Left cardiac atrium (tissue), 4 donors: ENCODE measurements around the gene ARHGAP30. TPM values are rescaled to one million over a fixed set of nuclear protein-coding genes. Genes with fewer than 3 reads are reported as not detected.
"Not testable (repeated sequence)": the region's sequence is repeated elsewhere in the genome, so short reads cannot be mapped to it uniquely, and the experiment has no call there.

Experiments used
- ATAC-seq, 2 donors: fragments of 200-7000 bp; cut with Tn5 transposase; one replicate each; pipeline ENCODE4 v1.9.1; 2020; ENCODE audit warnings: mild to moderate bottlenecking in 2 of 2, moderate library complexity in 2 of 2
- DNase-seq: peaks from one replicate; pipeline ENCODE4 v3.0.0-alpha.2; 2020
- intact Hi-C, 2 donors: fragments of 100-400 bp; cut with DNase I; formaldehyde crosslinking; loops; one replicate each; pipeline versions ENCODE4 v1.14.1 to v1.15.1; 2022 to 2023
- total RNA-seq, 2 donors: library from RNA; stranded (reverse); fragmentation: NEBNext Ultra II Directional; extraction: Animal tissue kit (Norgen Biotek cat#: 25700); gene quantifications; one replicate each; pipeline ENCODE4 v1.2.1, GENCODE V29; 2021
- donor health status: DM: no; HTN: yes; CAD: no.
- donor health status: DM: no; HTN: yes; CAD: no; lungs with severe emphysema.
- donor health status: DM: yes; HTN: yes; CAD: no.
- donor health status: Dilated cardiomyopathy.

ARHGAP30 gene
- total RNA-seq, 2 donors from 2014 or later, result 7.4 to 10.0 TPM

DNA sequence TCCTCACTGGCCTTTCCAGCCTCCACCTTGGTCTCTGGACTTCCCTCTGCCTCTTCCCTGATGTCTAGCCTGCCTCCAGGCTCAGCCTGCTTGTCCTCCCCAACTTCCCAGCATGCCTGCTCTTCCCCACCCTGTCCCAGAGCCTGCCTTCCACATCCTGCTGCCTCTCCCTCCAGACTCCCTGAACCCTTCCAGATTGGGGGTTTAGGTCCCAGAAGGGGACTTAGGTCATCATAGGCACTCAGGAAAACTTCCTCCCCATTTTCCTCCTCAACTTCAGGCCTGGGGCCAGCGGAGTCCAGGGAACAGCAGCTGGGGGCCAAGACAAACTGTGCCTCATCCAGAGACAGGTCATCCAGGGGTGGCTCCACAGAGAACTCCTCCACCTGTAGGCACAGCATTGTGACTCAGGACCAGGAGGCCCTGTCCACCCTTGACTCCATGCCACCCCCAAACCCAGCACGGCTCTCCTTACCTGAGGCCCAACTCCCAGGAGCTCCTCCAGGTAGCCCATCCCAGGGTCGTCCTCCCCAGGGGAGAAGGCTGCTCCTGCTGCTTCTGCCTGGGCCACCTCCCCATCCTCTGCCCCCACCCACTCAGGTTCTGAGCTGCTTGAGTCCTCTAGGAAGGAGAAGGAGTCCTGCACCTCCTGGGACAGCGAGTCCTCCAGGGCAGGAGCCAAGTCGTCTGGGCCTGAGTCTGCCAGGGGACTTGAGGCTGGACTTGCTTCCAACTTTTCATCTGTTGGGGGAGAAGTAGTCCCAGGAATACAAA, 20.6 kb downstream of the ARHGAP30 start:
- intact Hi-C loops, result loop anchor here in 1 of 2 donors (10.0 kb wide), 2 partner anchors 54 to 86 kb away; partner anchors contain the start of gene DEDD

GRCh38 chr1:161047436-161048420, 22.0 kb downstream of the ARHGAP30 start:
- ATAC-seq (no peak), DNase-seq (no peak)
- intact Hi-C loops, result loop anchor here in 1 of 2 donors (10.0 kb wide), 2 partner anchors 53 to 87 kb away; partner anchors contain the start of gene DEDD

More for the DNA sequence above, 20.6 kb downstream of the ARHGAP30 start:
- DNase-seq (no peak), ATAC-seq (no peak)

- intact Hi-C loops, result loop anchor here in 1 of 2 donors (10.0 kb wide), 2 partner anchors 52 to 88 kb away; partner anchors contain the start of gene DEDD
- DNase-seq (no peak), ATAC-seq (no peak)
Observed at GRCh38 chr1:161046605-161047228, 23.0 kb downstream of the ARHGAP30 start.

- peak; percentile 96 to 97 for ATAC-seq
- intact Hi-C loops, result loop anchor here in 1 of 2 donors (10.0 kb wide), 2 partner anchors 51 to 89 kb away; partner anchors contain the start of gene DEDD
- peak; percentile 94 for DNase-seq
Observed at GRCh38 chr1:161045736-161046604, 23.7 kb downstream of the ARHGAP30 start, which contains the start of gene USF1. Gene USF1, minus strand, starts transcription at chr1:161045977. Its CDS starts 2,702 bp downstream, at chr1:161043275.

GRCh38 chr1:161044908-161045735, 24.6 kb downstream of the ARHGAP30 start:
- DNase-seq (peak; percentile 69), ATAC-seq (peak; percentile 76 to 79)
- intact Hi-C loops, result loop anchor here in 1 of 2 donors (10.0 kb wide), 2 partner anchors 50 to 90 kb away; partner anchors contain the start of gene DEDD

- intact Hi-C loops, result loop anchor here in 1 of 2 donors (10.0 kb wide), 2 partner anchors 50 to 90 kb away; partner anchors contain the start of gene DEDD
- DNase-seq (no peak), ATAC-seq (no peak)
Observed at GRCh38 chr1:161044535-161044907, 25.2 kb downstream of the ARHGAP30 start.

DNA sequence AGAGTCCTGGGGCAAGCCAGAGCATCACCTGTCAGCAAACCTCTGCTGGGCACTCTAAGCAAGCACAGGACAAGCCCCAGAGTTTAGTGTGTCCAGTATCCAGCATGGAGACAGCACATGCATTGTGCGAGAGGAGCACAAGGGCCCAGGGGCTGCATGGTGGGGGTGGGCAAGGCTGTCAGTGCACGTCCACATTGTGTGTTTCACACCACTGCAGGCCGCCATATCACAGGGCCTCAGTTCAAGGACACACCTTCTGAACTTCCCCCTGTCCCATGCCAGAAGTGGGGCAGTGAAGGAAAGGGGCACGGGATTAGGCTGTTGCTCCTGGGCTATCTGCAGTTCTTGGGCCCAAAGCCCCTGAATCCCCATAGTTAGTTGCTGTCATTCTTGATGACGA, 30.1 kb downstream of the ARHGAP30 start:
- DNase-seq, result no peak
- no peak for ATAC-seq
- intact Hi-C loops, result no loop called here

GRCh38 chr1:161039154-161039545, 30.5 kb downstream of the ARHGAP30 start:
- no peak for DNase-seq
- intact Hi-C loops, result no loop called here
- ATAC-seq, result no peak

- DNase-seq (peak; percentile 70), ATAC-seq (peak; percentile 87 to 91)
- intact Hi-C loops, result no loop called here
Observed at GRCh38 chr1:161038523-161039153, 31.1 kb downstream of the ARHGAP30 start, which contains the start of gene TSTD1. Gene TSTD1, minus strand, starts transcription at chr1:161038964. Its CDS starts 75 bp downstream, at chr1:161038889.

DNA sequence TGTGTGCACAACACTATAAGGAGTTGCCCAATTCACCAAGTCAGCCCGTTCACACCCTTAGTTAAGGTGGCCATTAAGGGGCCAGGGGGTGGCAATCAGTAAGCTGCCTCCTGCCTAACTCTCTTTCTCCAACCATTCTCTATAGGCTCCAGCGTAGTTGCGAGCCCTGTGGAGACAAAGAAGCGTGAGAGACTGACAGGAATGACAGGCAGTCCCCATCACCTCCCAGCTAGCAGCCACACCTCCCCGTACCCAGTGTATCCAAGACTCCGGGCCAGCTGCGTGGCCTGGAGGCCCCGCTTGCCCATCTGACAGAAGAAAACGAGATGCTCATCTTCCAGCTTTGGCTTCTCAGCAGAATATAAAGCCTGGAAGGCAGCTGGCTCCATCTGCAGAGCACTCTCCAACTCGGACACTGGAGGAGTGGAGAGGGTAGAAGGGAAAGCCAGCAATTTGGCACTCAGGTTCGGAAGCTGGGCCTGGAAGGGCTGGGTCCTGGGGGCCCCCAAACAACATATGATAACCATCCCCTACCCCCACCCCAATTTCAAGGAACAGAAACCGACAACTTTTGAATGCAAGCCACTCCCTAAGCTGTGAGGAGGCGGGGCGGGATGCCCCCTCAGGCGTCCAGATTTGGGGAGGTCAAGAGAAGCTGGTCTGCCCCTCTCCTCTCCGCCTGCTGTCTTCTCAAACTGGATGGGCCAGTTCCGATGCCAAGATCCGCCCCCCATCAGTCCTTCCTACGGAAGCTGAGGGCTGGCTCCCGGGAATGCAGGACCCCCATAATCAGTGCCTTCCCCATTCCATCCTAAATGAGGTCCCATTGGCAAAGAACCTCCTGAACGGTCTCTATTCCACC, 31.8 kb downstream of the ARHGAP30 start:
- intact Hi-C loops, result no loop called here
- DNase-seq (no peak), ATAC-seq (peak; percentile 4 to 13)

DNA sequence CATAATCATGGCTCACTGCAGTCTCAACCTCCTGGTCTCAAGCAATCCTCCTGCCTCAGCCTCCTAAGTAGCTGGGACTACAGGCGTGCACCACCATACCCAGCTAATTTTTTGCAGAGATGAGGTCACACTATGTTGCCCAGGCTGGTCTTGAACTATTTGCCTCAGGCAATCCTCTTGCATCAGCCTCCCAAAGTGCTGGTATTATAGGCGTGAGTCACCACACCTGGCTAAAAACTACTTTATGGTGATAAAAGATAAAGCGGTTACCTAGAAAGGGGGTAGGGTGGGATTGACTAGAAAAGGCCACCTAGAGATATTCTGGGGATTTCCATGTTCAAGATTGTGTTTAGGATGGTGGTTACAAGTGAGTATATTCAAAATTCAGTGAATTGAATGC, 35.9 kb downstream of the ARHGAP30 start:
- ATAC-seq, result no peak
- intact Hi-C loops, result no loop called here
- no peak for DNase-seq

GRCh38 chr1:161032409-161032808, 37.3 kb downstream of the ARHGAP30 start:
- intact Hi-C loops, result no loop called here
- ATAC-seq (peak in 1 of 2 donors; percentile 57), DNase-seq (no peak)

- DNase-seq (no peak), ATAC-seq (no peak)
- intact Hi-C loops, result no loop called here
Observed at GRCh38 chr1:161031874-161032273, 37.8 kb downstream of the ARHGAP30 start.

DNA sequence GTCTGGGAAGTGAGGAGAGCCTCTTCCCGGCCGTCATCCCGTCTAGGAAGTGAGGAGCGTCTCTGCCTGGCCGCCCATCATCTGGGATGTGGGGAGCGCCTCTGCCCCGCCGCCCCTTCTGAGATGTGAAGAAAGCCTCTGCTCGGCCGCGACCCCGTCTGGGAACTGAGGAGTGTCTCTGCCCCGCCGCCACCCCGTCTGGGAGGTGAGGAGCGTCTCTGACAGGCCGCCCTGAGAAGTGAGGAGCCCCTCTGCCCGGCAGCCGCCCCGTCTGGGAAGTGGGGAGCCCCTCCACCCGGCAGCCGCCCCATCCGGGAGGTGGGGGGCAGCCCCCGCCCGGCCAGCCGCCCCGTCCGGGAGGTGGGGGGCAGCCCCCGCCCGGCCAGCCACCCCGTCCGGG, 40.2 kb downstream of the ARHGAP30 start:
- DNase-seq, intact Hi-C loops, ATAC-seq: not testable (repeated sequence)

DNA sequence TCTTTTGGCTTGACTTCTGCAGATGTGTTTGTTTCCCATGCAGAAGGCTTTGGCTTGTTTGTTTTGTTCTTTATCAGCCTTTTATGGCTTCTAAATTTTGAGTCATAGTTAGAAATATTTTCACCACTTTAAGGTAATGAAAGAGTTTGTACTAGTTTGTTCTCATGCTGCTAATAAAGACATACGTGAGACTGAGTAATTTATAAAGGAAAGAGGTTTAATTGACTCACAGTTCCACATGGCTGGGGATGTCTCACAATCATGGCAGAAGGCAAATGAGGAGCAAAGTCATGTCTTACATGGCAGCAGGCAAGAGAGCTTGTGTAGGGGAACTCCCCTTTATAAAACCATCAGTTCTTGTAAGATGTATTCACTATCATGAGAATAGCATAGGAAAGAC, 42.7 kb downstream of the ARHGAP30 start:
- intact Hi-C loops, ATAC-seq, DNase-seq: not testable (repeated sequence)
